Measurements from ENCODE around the gene SLC2A10. TPM values are rescaled to one million over a fixed set of nuclear protein-coding genes. Genes with fewer than 3 reads are reported as not detected.

The SLC2A10 gene
- polyA plus RNA-seq, 3 donors, result not detected

DNA sequence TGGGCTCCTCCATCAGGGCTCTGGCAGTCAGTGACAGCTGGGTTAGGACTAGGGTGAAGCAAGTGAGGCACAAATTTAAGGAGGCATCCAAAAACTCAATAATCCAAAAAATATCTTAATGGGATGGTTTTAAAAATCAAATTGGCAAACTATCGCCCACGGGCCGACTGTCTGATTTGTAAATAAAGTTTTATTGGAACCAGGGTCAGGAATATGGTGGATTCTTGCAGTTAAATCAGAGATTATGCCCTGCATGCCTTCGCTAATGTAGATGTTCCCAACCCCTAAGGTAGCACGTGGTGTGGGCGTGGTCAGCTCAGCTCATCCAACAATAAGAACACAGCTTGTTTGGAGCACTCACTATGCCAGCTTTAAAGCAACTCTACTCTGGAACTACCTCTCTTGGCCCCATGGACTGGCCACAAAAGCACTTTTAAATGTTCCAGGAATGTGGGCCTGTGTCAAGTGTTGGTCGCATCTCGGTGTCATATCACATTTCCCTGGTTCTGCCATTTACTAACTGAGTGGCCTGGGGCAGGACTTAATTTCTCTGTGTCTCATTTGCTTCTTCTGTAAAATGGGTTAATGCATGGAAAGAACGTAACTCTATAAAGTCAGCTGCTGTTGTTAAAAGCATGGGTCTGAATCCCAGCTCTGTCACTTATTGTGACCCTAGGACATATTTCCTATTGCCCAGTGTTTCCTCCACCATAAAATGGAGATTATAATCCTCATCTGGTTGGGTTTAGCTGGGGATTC is 27.2 kb upstream of the SLC2A10 start:
- Mint-ChIP-seq H3K27ac (no peak overlapping the region), H3K36me3 (peaks cover 31 to 35% of the 10 kb centered on the region in 2 donors), H3K27me3 (ENCODE audit: low read depth in 3 of 3) (peaks cover 1 to 4% (median 2%) of the 10 kb centered on the region in 3 donors), H3K4me3 (no peak overlapping the region), H3K9me3 (no peaks in the 10 kb centered on the region), H3K4me1 (peaks cover 35% of the 10 kb centered on the region)
- Histone ChIP-seq H3K36me3 (replicated peaks in 1 of 2; ENCODE audit: control insufficient read depth in 1 of 2, insufficient read depth in 2 of 2, low read length in 2 of 2) (peaks cover 14 to 29% of the 10 kb centered on the region in 2 donors), H3K4me3 (replicated peaks in 1 of 3; ENCODE audit: low read depth in 2 of 3, low read length in 3 of 3) (no peak overlapping the region), H2AFZ (ENCODE audit: insufficient read depth, low read depth, low read length, poor library complexity, severe bottlenecking) (no peak overlapping the region), H3K27ac (ENCODE audit: low read depth in 1 of 2, low read length in 2 of 2) (no peak overlapping the region), H4K20me1 (ENCODE audit: insufficient read depth, low read length) (peaks cover 64% of the 10 kb centered on the region), H3K27me3 (ENCODE audit: control insufficient read depth in 2 of 2, insufficient read depth in 2 of 2, low read length in 2 of 2) (no peaks in the 10 kb centered on the region), H3K4me1 (ENCODE audit: control insufficient read depth in 1 of 2, insufficient read depth in 2 of 2, low read length in 2 of 2) (no peaks in the 10 kb centered on the region), H3K9me3 (replicated peaks in 1 of 2; ENCODE audit: control insufficient read depth in 1 of 2, insufficient read depth in 1 of 2, low read length in 2 of 2) (no peaks in the 10 kb centered on the region), H3K79me2 (ENCODE audit: insufficient read depth, low read length) (peaks cover 32% of the 10 kb centered on the region), H3K9ac (ENCODE audit: insufficient read depth, low read length, poor library complexity, severe bottlenecking) (no peak overlapping the region), H3K4me2 (replicated peaks; ENCODE audit: extremely low read depth, low read length, poor library complexity, severe bottlenecking) (no peak overlapping the region)
- WGBS (ENCODE audit: insufficient coverage), result 98% methylated on average over 7 of the region's 9 CpGs
- intact Hi-C loops (cut with micrococcal nuclease), result loop anchor here (10.0 kb wide), 2 partner anchors 127 to 547 kb away; partner anchors contain the start of gene OCSTAMP (in 1 of the 2)
- no peak for DNase-seq
- TF ChIP-seq CTCF (IDR thresholded peaks at IDR 0.05), result no peak

DNA sequence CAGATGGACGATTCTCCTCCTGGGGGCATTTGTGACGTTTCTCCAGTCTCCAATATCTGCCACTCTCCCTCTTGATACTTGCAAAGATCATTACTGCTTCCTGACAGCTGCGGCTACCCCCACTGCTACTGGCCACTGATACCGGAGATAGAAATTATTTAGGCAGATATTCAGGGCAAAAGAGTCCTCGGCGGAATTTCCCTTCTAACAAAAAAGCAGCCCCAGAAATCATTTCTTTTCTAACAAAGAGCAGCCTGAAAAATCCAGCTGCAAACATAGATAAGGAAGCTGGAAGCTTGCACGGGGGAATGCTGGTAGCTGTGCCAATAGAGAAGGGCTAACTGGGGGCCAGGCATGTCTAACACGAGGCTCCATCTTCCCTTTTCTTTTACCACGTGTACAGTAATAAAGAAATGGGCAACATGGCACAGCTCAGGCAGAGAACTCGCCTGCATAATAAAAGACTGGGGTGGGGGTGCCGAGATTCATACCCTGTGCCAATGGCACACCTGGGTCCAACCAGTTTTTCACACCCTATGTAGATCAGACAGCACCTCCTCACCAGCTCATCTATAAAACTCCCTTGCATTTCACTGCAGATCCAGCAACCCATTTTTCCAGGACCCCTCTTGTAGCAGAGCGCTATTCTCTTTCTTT is 26.3 kb upstream of the SLC2A10 start:
- TF ChIP-seq CTCF (IDR thresholded peaks at IDR 0.05), result no peak
- H3K9me3 ChIP-seq (replicated peaks in 1 of 2; ENCODE audit: control insufficient read depth in 1 of 2, insufficient read depth in 1 of 2, low read length in 2 of 2), result no peaks in the 10 kb centered on the region
- Mint-ChIP-seq H3K27ac (peak overlapping the region in 1 of 7 donors; percentile 18), H3K27me3 (ENCODE audit: low read depth in 3 of 3) (peaks cover 1 to 2% (median 2%) of the 10 kb centered on the region in 3 donors), H3K36me3 (peaks cover 31 to 35% of the 10 kb centered on the region in 2 donors), H3K4me3 (no peak overlapping the region), H3K4me1 (peaks cover 44% of the 10 kb centered on the region), H3K9me3 (no peaks in the 10 kb centered on the region)
- no peak overlapping the region for H2AFZ ChIP-seq (ENCODE audit: insufficient read depth, low read depth, low read length, poor library complexity, severe bottlenecking)
- H3K27me3 ChIP-seq (ENCODE audit: control insufficient read depth in 2 of 2, insufficient read depth in 2 of 2, low read length in 2 of 2), result no peaks in the 10 kb centered on the region
- H3K79me2 ChIP-seq (ENCODE audit: insufficient read depth, low read length), result peaks cover 41% of the 10 kb centered on the region
- 67% methylated on average over 4 of the region's 12 CpGs for WGBS (ENCODE audit: insufficient coverage)
- no peak overlapping the region for H3K4me3 ChIP-seq (replicated peaks in 1 of 3; ENCODE audit: low read depth in 2 of 3, low read length in 3 of 3)
- peaks cover 14 to 29% of the 10 kb centered on the region in 2 donors for H3K36me3 ChIP-seq (replicated peaks in 1 of 2; ENCODE audit: control insufficient read depth in 1 of 2, insufficient read depth in 2 of 2, low read length in 2 of 2)
- H3K9ac ChIP-seq (ENCODE audit: insufficient read depth, low read length, poor library complexity, severe bottlenecking), result no peak overlapping the region
- H4K20me1 ChIP-seq (ENCODE audit: insufficient read depth, low read length), result peaks cover 73% of the 10 kb centered on the region
- H3K4me2 ChIP-seq (replicated peaks; ENCODE audit: extremely low read depth, low read length, poor library complexity, severe bottlenecking), result no peak overlapping the region
- H3K4me1 ChIP-seq (ENCODE audit: control insufficient read depth in 1 of 2, insufficient read depth in 2 of 2, low read length in 2 of 2), result peaks cover 6 to 9% of the 10 kb centered on the region in 2 donors
- no peak overlapping the region for H3K27ac ChIP-seq (ENCODE audit: low read depth in 1 of 2, low read length in 2 of 2)
- no peak for DNase-seq
- intact Hi-C loops (cut with micrococcal nuclease), result loop anchor here (10.0 kb wide), 2 partner anchors 128 to 548 kb away; partner anchors contain the start of gene OCSTAMP (in 1 of the 2)

All from CD14-positive monocyte (primary cell).